ENCODE measurements around the gene CSTF1. TPM values are rescaled to one million over a fixed set of nuclear protein-coding genes. Genes with fewer than 3 reads are reported as not detected.

The CSTF1 gene
- total RNA-seq, 6 experiments from 2014 or later: 32.1 to 40.5 (median 34.6) TPM

DNA sequence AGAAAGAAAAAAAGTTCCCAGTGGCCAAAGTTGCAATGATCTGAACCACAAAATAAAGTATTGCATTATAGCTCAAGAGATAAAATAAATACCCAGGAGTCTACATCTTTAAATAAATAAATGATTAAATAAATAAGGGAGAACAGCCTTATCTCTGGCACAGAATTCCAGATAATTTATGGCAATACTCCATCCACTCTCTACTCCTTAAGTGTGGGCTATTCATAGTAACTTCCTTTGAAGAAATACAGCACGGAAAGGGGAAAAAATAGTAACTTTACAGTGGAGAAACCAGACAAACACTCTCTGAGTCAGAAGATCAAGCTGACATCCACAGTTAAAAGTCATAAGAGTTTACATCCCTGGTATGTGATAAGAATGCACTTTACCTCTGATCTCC, 12.1 kb upstream of the CSTF1 start:
- peaks cover 54% of the 10 kb centered on the region for H3K4me1 Mint-ChIP-seq (ENCODE audit: low read depth)
- H3K36me3 Mint-ChIP-seq (ENCODE audit: low read depth): peaks cover 41% of the 10 kb centered on the region
- H3K4me3 Mint-ChIP-seq: no peak overlapping the region
- TF ChIP-seq, protein P1, sequence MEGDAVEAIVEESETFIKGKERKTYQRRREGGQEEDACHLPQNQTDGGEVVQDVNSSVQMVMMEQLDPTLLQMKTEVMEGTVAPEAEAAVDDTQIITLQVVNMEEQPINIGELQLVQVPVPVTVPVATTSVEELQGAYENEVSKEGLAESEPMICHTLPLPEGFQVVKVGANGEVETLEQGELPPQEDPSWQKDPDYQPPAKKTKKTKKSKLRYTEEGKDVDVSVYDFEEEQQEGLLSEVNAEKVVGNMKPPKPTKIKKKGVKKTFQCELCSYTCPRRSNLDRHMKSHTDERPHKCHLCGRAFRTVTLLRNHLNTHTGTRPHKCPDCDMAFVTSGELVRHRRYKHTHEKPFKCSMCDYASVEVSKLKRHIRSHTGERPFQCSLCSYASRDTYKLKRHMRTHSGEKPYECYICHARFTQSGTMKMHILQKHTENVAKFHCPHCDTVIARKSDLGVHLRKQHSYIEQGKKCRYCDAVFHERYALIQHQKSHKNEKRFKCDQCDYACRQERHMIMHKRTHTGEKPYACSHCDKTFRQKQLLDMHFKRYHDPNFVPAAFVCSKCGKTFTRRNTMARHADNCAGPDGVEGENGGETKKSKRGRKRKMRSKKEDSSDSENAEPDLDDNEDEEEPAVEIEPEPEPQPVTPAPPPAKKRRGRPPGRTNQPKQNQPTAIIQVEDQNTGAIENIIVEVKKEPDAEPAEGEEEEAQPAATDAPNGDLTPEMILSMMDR (IDR thresholded peaks at IDR 0.05): no peak
- no peaks in the 10 kb centered on the region for H3K9me3 Mint-ChIP-seq
- H3K27ac Mint-ChIP-seq: peak overlapping the region; percentile 28; the same call in 1 of the 2 replicates
- peak; percentile 74 for DNase-seq
- no peaks in the 10 kb centered on the region; the same call in 1 of the 2 replicates for H3K27me3 Mint-ChIP-seq (ENCODE audit: insufficient read depth)

DNA sequence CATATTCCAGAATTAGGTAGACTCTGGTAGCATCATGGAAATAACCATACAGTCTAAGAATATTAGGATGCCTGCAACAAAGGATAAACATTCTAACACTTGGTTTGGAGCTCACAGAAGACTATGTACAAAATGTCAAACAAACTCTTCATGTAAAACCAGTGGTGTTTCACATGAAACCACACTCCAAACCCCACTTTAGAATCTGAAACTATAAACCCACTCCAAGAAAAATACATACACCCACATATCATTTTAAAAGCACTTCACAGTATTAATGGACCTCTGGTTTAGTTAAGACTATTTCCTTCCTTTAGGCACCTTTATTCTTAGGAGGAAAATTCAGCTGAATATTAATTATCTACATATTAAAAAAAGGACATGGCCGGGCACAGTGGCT, 10.9 kb upstream of the CSTF1 start:
- H3K27ac Mint-ChIP-seq: peak overlapping the region; percentile 36; the same call in 1 of the 2 replicates

DNA sequence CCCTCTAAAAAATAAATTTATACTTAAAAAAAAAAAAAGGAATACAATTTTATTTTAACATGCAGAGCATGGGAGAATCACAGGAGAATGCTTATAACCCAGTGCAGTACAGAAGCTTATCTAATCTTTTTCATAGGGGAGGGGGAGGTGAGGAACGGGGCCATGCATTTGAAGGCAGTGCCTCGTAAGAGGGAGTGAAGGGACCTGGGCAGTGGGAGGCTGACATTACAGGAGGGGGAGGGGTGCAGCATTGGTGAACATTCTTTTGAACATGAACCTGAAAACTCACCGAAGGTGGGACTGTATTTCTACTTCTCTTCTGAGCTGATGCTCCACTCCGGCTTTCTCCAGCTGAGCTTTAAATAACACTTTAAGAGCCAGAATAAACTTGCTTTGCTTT, 9.7 kb upstream of the CSTF1 start:
- Mint-ChIP-seq H3K27ac (peak overlapping the region; percentile 23), H3K4me3 (no peak overlapping the region), H3K9me3 (no peaks in the 10 kb centered on the region), H3K27me3 (ENCODE audit: insufficient read depth) (no peaks in the 10 kb centered on the region; the same call in 1 of the 2 replicates), H3K4me1 (ENCODE audit: low read depth) (peaks cover 50% of the 10 kb centered on the region), H3K36me3 (ENCODE audit: low read depth) (peaks cover 33% of the 10 kb centered on the region)
- TF ChIP-seq, protein P1 (IDR thresholded peaks at IDR 0.05): no peak
- DNase-seq: no peak

More for the DNA sequence above, 10.9 kb upstream of the CSTF1 start:
- peaks cover 52% of the 10 kb centered on the region for H3K4me1 Mint-ChIP-seq (ENCODE audit: low read depth)
- no peak overlapping the region for H3K4me3 Mint-ChIP-seq
- no peaks in the 10 kb centered on the region for H3K9me3 Mint-ChIP-seq
- H3K36me3 Mint-ChIP-seq (ENCODE audit: low read depth): peaks cover 39% of the 10 kb centered on the region
- TF ChIP-seq, protein P1 (IDR thresholded peaks at IDR 0.05): no peak
- H3K27me3 Mint-ChIP-seq (ENCODE audit: insufficient read depth): no peaks in the 10 kb centered on the region; the same call in 1 of the 2 replicates
- no peak for DNase-seq

DNA sequence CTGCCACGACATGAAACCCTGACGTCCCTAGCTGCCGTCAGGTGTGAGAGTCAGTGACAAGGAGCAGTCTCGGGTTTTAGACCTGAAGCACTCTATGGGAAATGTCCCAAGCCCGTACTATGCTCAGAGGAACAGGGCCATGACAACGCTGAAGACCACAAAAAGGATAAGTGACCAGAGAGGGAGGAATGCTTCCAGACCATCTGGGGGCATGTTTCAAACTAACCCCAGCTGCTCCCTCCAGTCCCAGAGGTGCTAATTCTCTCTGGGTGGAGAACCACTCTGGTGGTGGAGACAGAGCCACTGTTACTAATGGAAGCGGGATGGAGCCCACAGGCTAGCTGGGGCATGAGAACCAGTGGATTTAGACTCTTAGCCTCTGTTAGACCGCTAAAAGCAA, 9.1 kb upstream of the CSTF1 start:
- H3K36me3 Mint-ChIP-seq (ENCODE audit: low read depth): peaks cover 27% of the 10 kb centered on the region
- H3K27ac Mint-ChIP-seq: peak overlapping the region; percentile 23
- TF ChIP-seq, protein P1 (IDR thresholded peaks at IDR 0.05): no peak
- no peak overlapping the region for H3K4me3 Mint-ChIP-seq
- H3K27me3 Mint-ChIP-seq (ENCODE audit: insufficient read depth): no peaks in the 10 kb centered on the region; the same call in 1 of the 2 replicates
- H3K4me1 Mint-ChIP-seq (ENCODE audit: low read depth): peaks cover 50% of the 10 kb centered on the region
- no peaks in the 10 kb centered on the region for H3K9me3 Mint-ChIP-seq
- no peak for DNase-seq

DNA sequence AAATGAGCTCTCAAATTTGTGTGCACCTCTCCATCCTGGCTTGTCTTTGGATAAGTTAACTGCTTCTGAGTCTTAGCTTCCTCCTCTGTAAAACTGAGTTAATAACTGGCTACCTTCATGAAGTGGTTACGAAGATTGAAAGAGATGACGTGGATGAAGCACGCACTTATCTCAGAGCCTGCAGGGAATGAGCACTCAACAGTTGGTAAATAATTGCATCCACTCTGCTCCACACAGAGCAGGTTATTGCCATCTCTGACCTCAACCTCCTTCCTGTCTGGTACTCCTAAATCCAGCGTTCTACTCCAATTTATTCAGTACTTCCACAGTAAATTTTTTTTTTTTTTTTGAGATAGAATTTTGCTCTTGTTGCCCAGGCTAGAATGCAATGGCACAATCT, 7.3 kb upstream of the CSTF1 start:
- peaks cover 32% of the 10 kb centered on the region for H3K36me3 Mint-ChIP-seq (ENCODE audit: low read depth)
- peaks cover 63% of the 10 kb centered on the region for H3K4me1 Mint-ChIP-seq (ENCODE audit: low read depth)
- no peak overlapping the region for H3K4me3 Mint-ChIP-seq
- DNase-seq: no peak
- TF ChIP-seq, protein P1 (IDR thresholded peaks at IDR 0.05): no peak
- H3K27ac Mint-ChIP-seq: peak overlapping the region; percentile 19; the same call in 1 of the 2 replicates
- no peaks in the 10 kb centered on the region for H3K9me3 Mint-ChIP-seq
- no peaks in the 10 kb centered on the region; the same call in 1 of the 2 replicates for H3K27me3 Mint-ChIP-seq (ENCODE audit: insufficient read depth)

Measured in HFFc6 (cell line).